Bronchial epithelial cell (primary cell): ENCODE data around the gene NRSN2. TPM values are rescaled to one million over a fixed set of nuclear protein-coding genes. Genes with fewer than 3 reads are reported as not detected.

ENCODE experiments used
- DNase-seq: peaks from one replicate; pipeline ENCODE4 v3.0.0-alpha.2; 2010; ENCODE audit warnings: low read depth
- FAIRE-seq: peaks from 2 replicates; lab custom pipeline; 2011; peaks lifted over from hg19 to GRCh38; lab: Jason Lieb, UNC
- H3K27me3 ChIP-seq: 2 replicates; pipeline ENCODE4 v1.5.1; 2011; ENCODE audit warnings: low read length; ENCODE audit not compliant: control insufficient read depth, insufficient read depth
- H3K36me3 ChIP-seq: 2 replicates; pipeline ENCODE4 v1.5.1; 2011; ENCODE audit warnings: low read length; ENCODE audit not compliant: control insufficient read depth, insufficient read depth
- H3K4me3 ChIP-seq: 2 replicates; pipeline ENCODE4 v1.5.1; 2011; ENCODE audit warnings: mild to moderate bottlenecking, low read depth, low read length, control low read depth
- total RNA-seq: library from RNA; depleted of rRNA; stranded (reverse); fragments of >200 nt; gene quantifications from 2 replicates; pipeline ENCODE4 v1.2.1, GENCODE V29; 2014
- TF ChIP-seq, protein P1 (sequence below): IDR thresholded peaks from 2 replicates; pipeline ENCODE4 v1.5.1; 2011; ENCODE audit warnings: mild to moderate bottlenecking, moderate library complexity, low read length, control low read depth, inconsistent platforms; ENCODE audit not compliant: insufficient read depth, severe bottlenecking

The NRSN2 gene
- total RNA-seq, 1 donor from 2014 or later, result 2.1 TPM

DNA sequence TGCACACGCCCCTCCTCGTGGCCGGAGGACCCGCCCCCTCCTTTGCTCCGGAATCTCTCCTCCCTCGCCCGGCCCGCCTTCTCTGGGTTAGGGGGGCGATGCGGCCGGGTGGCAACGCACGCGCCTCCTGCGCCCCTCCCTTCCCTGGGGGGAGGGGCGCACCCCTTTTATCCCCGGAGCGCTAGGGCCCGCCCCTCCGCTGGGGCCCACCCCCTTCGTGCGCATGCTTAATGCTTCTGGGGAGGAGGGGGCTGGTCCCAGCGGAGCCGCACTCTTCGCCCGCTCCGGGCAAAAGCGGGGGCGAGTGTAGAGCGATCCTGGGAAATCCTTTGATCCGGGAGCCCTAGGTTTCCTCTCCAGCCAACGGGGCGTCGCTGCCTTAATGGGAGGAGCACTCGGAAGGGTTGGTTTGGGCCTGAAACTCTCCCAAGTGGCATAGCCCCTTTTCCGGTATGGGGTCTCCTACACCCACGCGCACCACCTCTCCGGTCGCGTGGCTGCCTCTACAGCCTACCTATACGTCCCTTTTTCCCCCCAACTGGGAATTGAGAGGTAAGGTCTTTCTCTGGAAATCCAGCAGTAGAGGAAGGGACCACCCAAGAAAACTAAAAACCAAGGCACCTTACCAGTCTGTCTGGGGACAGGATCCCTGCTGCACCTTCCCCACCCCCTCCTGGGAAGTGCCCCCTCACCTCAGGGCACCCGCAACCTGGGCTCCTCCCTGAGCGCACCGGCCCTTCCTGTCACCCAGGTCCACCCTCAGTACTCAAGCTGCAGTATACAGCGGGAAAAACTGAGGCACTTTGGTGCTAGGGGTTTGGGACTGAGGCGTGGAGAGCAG lies 19.5 kb upstream of the NRSN2 start:
- Histone ChIP-seq H3K27me3 (no peaks in the 10 kb centered on the region), H3K36me3 (no peaks in the 10 kb centered on the region), H3K4me3 (peak overlapping the region; percentile 67)
- DNase-seq, result peak; percentile 64
- TF ChIP-seq, protein P1, sequence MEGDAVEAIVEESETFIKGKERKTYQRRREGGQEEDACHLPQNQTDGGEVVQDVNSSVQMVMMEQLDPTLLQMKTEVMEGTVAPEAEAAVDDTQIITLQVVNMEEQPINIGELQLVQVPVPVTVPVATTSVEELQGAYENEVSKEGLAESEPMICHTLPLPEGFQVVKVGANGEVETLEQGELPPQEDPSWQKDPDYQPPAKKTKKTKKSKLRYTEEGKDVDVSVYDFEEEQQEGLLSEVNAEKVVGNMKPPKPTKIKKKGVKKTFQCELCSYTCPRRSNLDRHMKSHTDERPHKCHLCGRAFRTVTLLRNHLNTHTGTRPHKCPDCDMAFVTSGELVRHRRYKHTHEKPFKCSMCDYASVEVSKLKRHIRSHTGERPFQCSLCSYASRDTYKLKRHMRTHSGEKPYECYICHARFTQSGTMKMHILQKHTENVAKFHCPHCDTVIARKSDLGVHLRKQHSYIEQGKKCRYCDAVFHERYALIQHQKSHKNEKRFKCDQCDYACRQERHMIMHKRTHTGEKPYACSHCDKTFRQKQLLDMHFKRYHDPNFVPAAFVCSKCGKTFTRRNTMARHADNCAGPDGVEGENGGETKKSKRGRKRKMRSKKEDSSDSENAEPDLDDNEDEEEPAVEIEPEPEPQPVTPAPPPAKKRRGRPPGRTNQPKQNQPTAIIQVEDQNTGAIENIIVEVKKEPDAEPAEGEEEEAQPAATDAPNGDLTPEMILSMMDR, result no peak
- FAIRE-seq, result no peak

DNA sequence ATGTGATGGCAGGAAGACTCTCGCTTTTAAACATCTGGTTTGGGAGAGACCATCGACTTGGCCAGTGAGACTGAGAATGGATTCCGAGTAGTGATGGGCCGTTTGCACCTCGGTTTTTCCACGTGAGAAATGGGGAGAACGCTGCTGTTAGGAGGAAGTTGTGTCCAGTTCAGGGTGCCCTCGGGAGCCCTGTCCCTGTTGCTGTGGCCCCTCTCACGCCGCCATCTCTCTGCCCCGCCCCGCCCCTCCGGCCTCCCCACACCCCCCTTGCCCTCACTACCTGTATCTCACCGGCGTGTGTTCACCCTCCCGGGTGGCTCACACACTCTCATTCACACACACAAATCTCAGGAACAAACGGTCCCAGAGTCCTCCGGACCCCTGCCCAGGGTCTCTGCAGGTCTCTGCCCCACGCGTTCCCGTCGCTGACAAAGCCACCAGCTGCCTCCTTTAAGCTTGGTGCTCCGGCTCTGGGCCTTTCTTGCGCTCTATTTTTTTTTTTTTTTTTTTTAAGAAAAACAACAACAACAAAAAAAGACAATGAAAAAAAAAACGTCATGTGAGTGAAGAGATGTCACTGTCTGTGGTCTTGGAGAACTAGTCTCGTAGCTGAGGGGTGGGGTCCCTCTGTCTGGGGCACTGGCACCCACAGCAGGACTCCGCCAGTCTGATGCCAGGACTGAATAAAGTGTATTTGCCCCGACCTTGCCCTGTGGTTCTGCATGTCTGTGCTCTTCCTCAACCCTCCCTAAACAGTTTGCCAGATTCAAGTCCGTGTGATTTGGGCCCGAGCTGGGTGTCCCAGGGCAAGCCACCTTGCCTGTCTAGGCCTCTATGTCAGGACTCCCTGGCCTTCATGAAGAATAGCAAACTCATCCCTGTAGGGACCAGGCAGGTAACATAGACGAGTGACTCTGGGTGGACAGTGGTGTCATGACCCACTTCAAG lies 18.6 kb upstream of the NRSN2 start:
- H3K27me3 ChIP-seq, result no peaks in the 10 kb centered on the region
- no peaks in the 10 kb centered on the region for H3K36me3 ChIP-seq
- DNase-seq (no peak), FAIRE-seq (no peak)
- TF ChIP-seq, protein P1, result no peak
- H3K4me3 ChIP-seq, result peak overlapping the region; percentile 67

DNA sequence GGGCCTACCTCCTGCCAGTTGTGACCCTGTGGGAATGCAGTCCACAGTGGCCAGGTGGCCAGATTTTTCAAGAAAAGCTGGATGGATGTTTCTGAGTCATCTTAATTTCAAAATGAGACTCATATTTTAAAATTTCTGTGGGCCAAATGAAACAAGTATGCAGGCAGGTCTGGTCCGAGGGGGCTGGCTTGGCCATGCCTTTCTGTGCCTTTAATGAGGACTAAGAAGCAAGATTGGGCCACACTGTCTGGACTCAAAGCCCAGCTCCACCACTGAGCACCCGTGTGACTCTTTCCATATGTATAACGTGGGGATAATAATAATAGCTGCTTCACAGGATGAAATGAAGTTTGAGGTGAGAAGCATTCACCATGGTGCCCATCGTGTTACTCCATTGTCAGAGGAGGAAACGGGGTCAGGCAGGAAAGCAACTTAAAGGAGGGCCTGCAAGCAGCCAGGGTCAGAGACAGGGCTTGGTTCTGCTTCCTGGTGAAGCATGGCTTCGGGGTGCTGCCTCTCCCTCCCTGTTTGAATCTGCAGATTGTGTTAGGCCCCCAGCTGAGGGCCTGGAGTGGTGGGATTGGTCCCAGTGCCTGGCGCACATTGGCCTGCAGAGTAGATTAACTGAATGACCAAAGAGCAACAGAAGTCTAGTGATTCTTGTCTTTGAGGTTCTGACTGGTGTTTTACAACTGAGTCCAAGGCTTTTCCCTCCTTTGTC lies 17.8 kb upstream of the NRSN2 start:
- H3K27me3 ChIP-seq, result no peaks in the 10 kb centered on the region
- peak; percentile 18 for FAIRE-seq
- DNase-seq, result no peak
- H3K4me3 ChIP-seq, result no peak overlapping the region
- H3K36me3 ChIP-seq, result no peaks in the 10 kb centered on the region
- TF ChIP-seq, protein P1, result no peak

DNA sequence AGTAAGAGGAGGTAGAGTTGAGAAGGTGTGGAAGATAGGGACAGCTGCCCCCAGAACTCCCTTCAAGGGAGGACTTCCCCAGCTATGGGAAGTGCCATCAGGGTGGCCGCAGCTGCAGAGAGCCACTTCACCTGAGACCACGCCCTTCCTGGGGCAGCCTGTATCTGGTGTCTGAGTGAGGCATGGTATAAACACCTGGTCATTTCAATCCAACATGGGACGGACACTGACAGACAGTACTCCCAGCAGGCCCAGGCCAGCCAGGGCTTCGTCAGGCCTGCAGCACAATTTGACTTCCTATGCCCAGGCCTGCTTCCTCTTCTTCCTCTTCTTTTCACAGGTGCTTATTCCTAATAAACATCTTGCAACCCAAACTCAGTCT lies 17.1 kb upstream of the NRSN2 start:
- no peak for DNase-seq

More for the DNA sequence above, 17.1 kb upstream of the NRSN2 start:
- H3K27me3 ChIP-seq, result no peaks in the 10 kb centered on the region
- no peaks in the 10 kb centered on the region for H3K36me3 ChIP-seq
- TF ChIP-seq, protein P1, result no peak
- FAIRE-seq, result no peak
- no peak overlapping the region for H3K4me3 ChIP-seq
